ENCODE results near the gene DHX58. TPM values are rescaled to one million over a fixed set of nuclear protein-coding genes. Genes with fewer than 3 reads are reported as not detected.

Gene DHX58
- total RNA-seq, 6 donors from 2014 or later, result 15.8 to 56.6 (median 32.6) TPM

GRCh38 chr17:42078396-42079043 is 34.0 kb downstream of the DHX58 start:
- no peak overlapping the region for H3K27ac ChIP-seq
- no peak for ATAC-seq (ENCODE audit: low FRiP score in 2 of 2)
- no peaks in the 10 kb centered on the region for H3K9me3 ChIP-seq
- no peak overlapping the region for H3K4me3 ChIP-seq
- H3K36me3 ChIP-seq, result no peaks in the 10 kb centered on the region
- no peaks in the 10 kb centered on the region for H3K4me1 ChIP-seq
- H3K27me3 ChIP-seq, result no peaks in the 10 kb centered on the region
- DNase-seq, result no peak
- 51 to 61% methylated on average over 8 of the region's 8 CpGs for WGBS, 2 donors
- no peak for TF ChIP-seq POLR2AphosphoS5 (IDR thresholded peaks at IDR 0.05)
- no peak for TF ChIP-seq POLR2A (IDR thresholded peaks at IDR 0.05)
- TF ChIP-seq EP300 (IDR thresholded peaks at IDR 0.05), result no peak
- no peak for TF ChIP-seq CTCF (IDR thresholded peaks at IDR 0.05)

- 95 to 96% methylated on average over 4 to 5 of the region's 5 CpGs for WGBS, 2 donors
- H3K36me3 ChIP-seq, result no peaks in the 10 kb centered on the region
- H3K4me3 ChIP-seq, result no peak overlapping the region
- peaks cover 0 to 2% (median under 1%) of the 10 kb centered on the region in 4 donors for H3K27me3 ChIP-seq
- H3K27ac ChIP-seq, result no peak overlapping the region
- DNase-seq (no peak), ATAC-seq (ENCODE audit: low FRiP score in 2 of 2) (no peak)
- peaks cover under 1 to 2% (median 2%) of the 10 kb centered on the region in 4 donors for H3K4me1 ChIP-seq
- H3K9me3 ChIP-seq, result no peaks in the 10 kb centered on the region
- TF ChIP-seq EP300 (IDR thresholded peaks at IDR 0.05), result no peak
- no peak for TF ChIP-seq CTCF (IDR thresholded peaks at IDR 0.05)
- no peak for TF ChIP-seq POLR2A (IDR thresholded peaks at IDR 0.05)
- no peak for TF ChIP-seq POLR2AphosphoS5 (IDR thresholded peaks at IDR 0.05)
Measured at GRCh38 chr17:42077755-42078154, 34.8 kb downstream of the DHX58 start.

GRCh38 chr17:42076797-42077559 is 35.5 kb downstream of the DHX58 start:
- TF ChIP-seq EP300 (IDR thresholded peaks at IDR 0.05) (no peak), CTCF (IDR thresholded peaks at IDR 0.05) (no peak), POLR2A (IDR thresholded peaks at IDR 0.05) (no peak), POLR2AphosphoS5 (IDR thresholded peaks at IDR 0.05) (no peak)
- DNase-seq, result no peak
- Histone ChIP-seq H3K27me3 (peaks cover 0 to 10% (median 5%) of the 10 kb centered on the region in 4 donors), H3K27ac (no peak overlapping the region), H3K4me1 (peaks cover 8 to 10% (median 9%) of the 10 kb centered on the region in 4 donors), H3K9me3 (no peaks in the 10 kb centered on the region), H3K4me3 (no peak overlapping the region), H3K36me3 (no peaks in the 10 kb centered on the region)
- 80 to 84% methylated on average over 4 of the region's 4 CpGs for WGBS, 2 donors
- no peak for ATAC-seq (ENCODE audit: low FRiP score in 2 of 2)

GRCh38 chr17:42075789-42076188 is 36.7 kb downstream of the DHX58 start:
- Histone ChIP-seq H3K36me3 (no peaks in the 10 kb centered on the region), H3K27ac (no peak overlapping the region), H3K27me3 (peaks cover 0 to 19% (median 6%) of the 10 kb centered on the region in 4 donors), H3K9me3 (no peaks in the 10 kb centered on the region), H3K4me3 (no peak overlapping the region), H3K4me1 (peaks cover 11 to 14% (median 12%) of the 10 kb centered on the region in 4 donors)
- no peak for TF ChIP-seq CTCF (IDR thresholded peaks at IDR 0.05)
- no peak for TF ChIP-seq POLR2A (IDR thresholded peaks at IDR 0.05)
- TF ChIP-seq EP300 (IDR thresholded peaks at IDR 0.05), result no peak
- TF ChIP-seq POLR2AphosphoS5 (IDR thresholded peaks at IDR 0.05), result no peak
- ATAC-seq (ENCODE audit: low FRiP score in 2 of 2), result no peak
- no peak for DNase-seq
- 85 to 90% methylated on average over 6 of the region's 6 CpGs for WGBS, 2 donors
